H9 (cell line): ENCODE data around the gene CNRIP1. TPM values are rescaled to one million over a fixed set of nuclear protein-coding genes. Genes with fewer than 3 reads are reported as not detected.

Source experiments
- DNase-seq: peaks from one replicate; pipeline ENCODE4 v3.0.0-alpha.2; 2017
- H2AFZ ChIP-seq: one replicate; pipeline ENCODE4 v1.6.1; 2013; ENCODE audit warnings: mild to moderate bottlenecking, low read length, control low read depth, moderate library complexity
- H2AK5ac ChIP-seq: 2 replicates; pipeline ENCODE4 v1.6.1; 2013; ENCODE audit warnings: low read length, control low read depth, mixed read lengths; ENCODE audit not compliant: insufficient read length
- H2BK120ac ChIP-seq: one replicate; pipeline ENCODE4 v1.6.1; 2013; ENCODE audit warnings: low read depth, mild to moderate bottlenecking, low read length, control low read depth, inconsistent platforms; ENCODE audit not compliant: poor library complexity, severe bottlenecking
- H2BK12ac ChIP-seq: 2 replicates; pipeline ENCODE4 v1.6.1; 2013; ENCODE audit warnings: low read length, control low read depth, mixed read lengths, low read depth; ENCODE audit not compliant: insufficient read length
- H2BK15ac ChIP-seq: 2 replicates; pipeline ENCODE4 v1.6.1; 2013; ENCODE audit warnings: low read depth, low read length, control low read depth
- H2BK20ac ChIP-seq: one replicate; pipeline ENCODE4 v1.6.1; 2013; ENCODE audit warnings: low read depth, mild to moderate bottlenecking, low read length, control low read depth, inconsistent platforms; ENCODE audit not compliant: poor library complexity, severe bottlenecking
- H2BK5ac ChIP-seq: 2 replicates; pipeline ENCODE4 v1.6.1; 2013; ENCODE audit warnings: low read length, control low read depth, mixed read lengths; ENCODE audit not compliant: insufficient read length
- H3K14ac ChIP-seq: 2 replicates; pipeline ENCODE4 v1.6.1; 2013; ENCODE audit warnings: low read length, control low read depth; ENCODE audit not compliant: insufficient read depth
- H3K18ac ChIP-seq: 2 replicates; pipeline ENCODE4 v1.6.1; 2013; ENCODE audit warnings: low read depth, mild to moderate bottlenecking, mixed read lengths, low read length, control low read depth; ENCODE audit not compliant: insufficient read length
- H3K23ac ChIP-seq: 2 replicates; pipeline ENCODE4 v1.6.1; 2013; ENCODE audit warnings: low read length, control low read depth, mixed read lengths, low read depth; ENCODE audit not compliant: insufficient read length
- H3K23me2 ChIP-seq: 2 replicates; pipeline ENCODE4 v1.6.1; 2013; ENCODE audit warnings: low read depth, mild to moderate bottlenecking, mixed read lengths, low read length, control low read depth; ENCODE audit not compliant: insufficient read length, poor library complexity, severe bottlenecking
- H3K27ac ChIP-seq: 2 replicates; pipeline ENCODE4 v1.5.1; 2013; ENCODE audit warnings: low read length, control low read depth, mixed read lengths, low read depth; ENCODE audit not compliant: insufficient read length
- H3K27me3 ChIP-seq: 2 replicates; pipeline ENCODE4 v1.6.1; 2013; ENCODE audit warnings: low read length, control low read depth, inconsistent platforms; ENCODE audit not compliant: insufficient read depth
- H3K4ac ChIP-seq: 2 replicates; pipeline ENCODE4 v1.6.1; 2013; ENCODE audit warnings: low read depth, mild to moderate bottlenecking, control low read depth, inconsistent platforms, low read length, moderate library complexity
- H3K4me1 ChIP-seq: 2 replicates; pipeline ENCODE4 v1.6.1; 2013; ENCODE audit warnings: low read length, control low read depth, inconsistent platforms; ENCODE audit not compliant: insufficient read depth
- H3K4me2 ChIP-seq: 2 replicates; pipeline ENCODE4 v1.6.1; 2013; ENCODE audit warnings: low read length, control low read depth, mixed read lengths; ENCODE audit not compliant: insufficient read length, insufficient read depth
- H3K56ac ChIP-seq: 2 replicates; pipeline ENCODE4 v1.6.1; 2013; ENCODE audit warnings: low read depth, mild to moderate bottlenecking, mixed read lengths, low read length, control low read depth; ENCODE audit not compliant: insufficient read length
- H3K79me1 ChIP-seq: 2 replicates; pipeline ENCODE4 v1.6.1; 2013; ENCODE audit warnings: low read depth, mild to moderate bottlenecking, moderate library complexity, low read length, control low read depth, inconsistent platforms; ENCODE audit not compliant: insufficient read depth, poor library complexity, severe bottlenecking
- H3K79me2 ChIP-seq: 2 replicates; pipeline ENCODE4 v1.6.1; 2013; ENCODE audit warnings: low read length, control low read depth, inconsistent platforms; ENCODE audit not compliant: insufficient read depth
- H3K9ac ChIP-seq: 2 replicates; pipeline ENCODE4 v1.6.1; 2013; ENCODE audit warnings: low read length, control low read depth, mixed read lengths; ENCODE audit not compliant: insufficient read length; ENCODE audit errors: extremely low read depth
- H3K9me3 ChIP-seq: one replicate; pipeline ENCODE4 v1.6.1; 2013; ENCODE audit warnings: low read depth, low read length, inconsistent platforms; ENCODE audit not compliant: control insufficient read depth
- H3T11ph ChIP-seq: one replicate; pipeline ENCODE4 v1.6.1; 2013; ENCODE audit warnings: mild to moderate bottlenecking, low read length, control low read depth, inconsistent platforms
- H4K20me1 ChIP-seq: one replicate; pipeline ENCODE4 v1.6.1; 2013; ENCODE audit not compliant: control insufficient read depth, insufficient read length, insufficient read depth
- H4K5ac ChIP-seq: 2 replicates; pipeline ENCODE4 v1.6.1; 2013; ENCODE audit warnings: low read depth, mild to moderate bottlenecking, mixed read lengths, low read length, control low read depth; ENCODE audit not compliant: insufficient read length
- H4K8ac ChIP-seq: replicated peaks from 2 replicates; pipeline ENCODE4 v1.6.1; 2013; ENCODE audit warnings: low read length, control low read depth, mixed read lengths, low read depth; ENCODE audit not compliant: insufficient read length
- H4K91ac ChIP-seq: 2 replicates; pipeline ENCODE4 v1.6.1; 2013; ENCODE audit warnings: low read depth, mild to moderate bottlenecking, moderate library complexity, mixed read lengths, low read length, control low read depth; ENCODE audit not compliant: insufficient read length
- H3K27ac Mint-ChIP-seq, 3 experiments: 2 replicates in 2 of 3; 3 replicates in 1 of 3; pipeline ENCODE4 v1.8.0; 2020 to 2021; ENCODE audit warnings: mixed read lengths in 3 of 3, mild to moderate bottlenecking in 1 of 3, moderate library complexity in 1 of 3
- H3K27me3 Mint-ChIP-seq: 2 replicates; pipeline ENCODE4 v1.8.0; 2021; ENCODE audit warnings: low read depth, mild to moderate bottlenecking, moderate library complexity, mixed read lengths
- H3K36me3 Mint-ChIP-seq, 3 experiments: 2 replicates in 2 of 3; 3 replicates in 1 of 3; pipeline ENCODE4 v1.8.0; 2020 to 2021; ENCODE audit warnings: low read depth in 3 of 3, mixed read lengths in 3 of 3; ENCODE audit not compliant: insufficient read depth in 1 of 3
- H3K4me1 Mint-ChIP-seq, 2 experiments: 2 replicates each; pipeline ENCODE4 v1.8.0; 2020; ENCODE audit warnings: mixed read lengths in 2 of 2
- H3K4me3 Mint-ChIP-seq, 2 experiments: 2 replicates in 1 of 2; 3 replicates in 1 of 2; pipeline ENCODE4 v1.8.0; 2020 to 2021; ENCODE audit warnings: mild to moderate bottlenecking in 2 of 2, mixed read lengths in 2 of 2, moderate library complexity in 1 of 2
- H3K9me3 Mint-ChIP-seq, 2 experiments: 2 replicates in 1 of 2; 3 replicates in 1 of 2; pipeline ENCODE4 v1.8.0; 2020; ENCODE audit warnings: mild to moderate bottlenecking in 2 of 2, mixed read lengths in 2 of 2, moderate library complexity in 1 of 2
- total RNA-seq: library from RNA; stranded (reverse); gene quantifications from 2 replicates; pipeline ENCODE4 v1.2.1, GENCODE V29; 2021
- TF ChIP-seq, protein P1 (sequence below): fragments of 200-600 bp; sonication (generic); conservative IDR thresholded peaks from 3 replicates; pipeline ENCODE4 v1.8.0; 2021; ENCODE audit warnings: antibody characterized with exemption, mild to moderate bottlenecking

The CNRIP1 gene
- total RNA-seq, 1 experiment from 2014 or later, result 0.70 TPM

DNA sequence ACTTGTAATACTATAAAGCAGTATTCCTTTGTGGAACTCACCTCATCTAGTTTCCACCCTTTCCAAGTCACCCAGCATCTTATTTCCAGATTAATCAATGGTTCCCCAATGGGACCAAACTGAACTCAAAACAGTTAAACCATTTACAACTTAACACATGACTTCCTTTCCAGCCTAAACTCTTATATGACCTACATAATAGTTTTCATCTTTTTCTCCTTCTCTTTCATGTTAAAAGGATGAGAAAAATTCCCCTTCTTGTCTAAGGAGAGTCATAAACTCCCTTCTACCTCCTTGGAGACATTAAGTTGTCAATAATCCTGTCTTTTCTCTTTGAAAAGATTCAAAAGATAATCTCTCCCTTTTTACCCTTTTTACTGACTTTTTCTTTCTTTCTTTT lies 74.1 kb downstream of the CNRIP1 start:
- Histone ChIP-seq H2BK5ac (no peak overlapping the region), H3K4ac (no peak overlapping the region), H3K79me1 (peaks cover 3% of the 10 kb centered on the region), H4K8ac (no peak overlapping the region), H3K14ac (no peak overlapping the region), H4K20me1 (no peaks in the 10 kb centered on the region), H3T11ph (no peak overlapping the region), H2BK15ac (no peak overlapping the region), H2BK20ac (no peak overlapping the region), H3K27ac (no peak overlapping the region), H4K91ac (no peak overlapping the region), H3K56ac (no peak overlapping the region), H3K4me2 (no peak overlapping the region), H3K9ac (no peak overlapping the region), H3K27me3 (no peaks in the 10 kb centered on the region), H3K23ac (no peak overlapping the region), H2BK120ac (no peak overlapping the region), H3K4me1 (peaks cover 6% of the 10 kb centered on the region), H2BK12ac (no peak overlapping the region), H3K23me2 (no peaks in the 10 kb centered on the region), H4K5ac (no peak overlapping the region), H3K18ac (no peak overlapping the region), H3K9me3 (no peaks in the 10 kb centered on the region), H2AK5ac (no peak overlapping the region), H2AFZ (no peak overlapping the region), H3K79me2 (peaks cover 70% of the 10 kb centered on the region)
- H3K4me3 Mint-ChIP-seq, result no peak overlapping the region
- no peak for DNase-seq
- H3K36me3 Mint-ChIP-seq, result peaks cover 0 to 3% (median 0%) of the 10 kb centered on the region in 3 experiments; a peak in 1 of 7 replicates
- H3K9me3 Mint-ChIP-seq, result no peaks in the 10 kb centered on the region
- no peak overlapping the region for H3K27ac Mint-ChIP-seq
- H3K27me3 Mint-ChIP-seq, result no peaks in the 10 kb centered on the region
- peaks cover 19 to 20% of the 10 kb centered on the region in 2 experiments for H3K4me1 Mint-ChIP-seq
- TF ChIP-seq, protein P1, sequence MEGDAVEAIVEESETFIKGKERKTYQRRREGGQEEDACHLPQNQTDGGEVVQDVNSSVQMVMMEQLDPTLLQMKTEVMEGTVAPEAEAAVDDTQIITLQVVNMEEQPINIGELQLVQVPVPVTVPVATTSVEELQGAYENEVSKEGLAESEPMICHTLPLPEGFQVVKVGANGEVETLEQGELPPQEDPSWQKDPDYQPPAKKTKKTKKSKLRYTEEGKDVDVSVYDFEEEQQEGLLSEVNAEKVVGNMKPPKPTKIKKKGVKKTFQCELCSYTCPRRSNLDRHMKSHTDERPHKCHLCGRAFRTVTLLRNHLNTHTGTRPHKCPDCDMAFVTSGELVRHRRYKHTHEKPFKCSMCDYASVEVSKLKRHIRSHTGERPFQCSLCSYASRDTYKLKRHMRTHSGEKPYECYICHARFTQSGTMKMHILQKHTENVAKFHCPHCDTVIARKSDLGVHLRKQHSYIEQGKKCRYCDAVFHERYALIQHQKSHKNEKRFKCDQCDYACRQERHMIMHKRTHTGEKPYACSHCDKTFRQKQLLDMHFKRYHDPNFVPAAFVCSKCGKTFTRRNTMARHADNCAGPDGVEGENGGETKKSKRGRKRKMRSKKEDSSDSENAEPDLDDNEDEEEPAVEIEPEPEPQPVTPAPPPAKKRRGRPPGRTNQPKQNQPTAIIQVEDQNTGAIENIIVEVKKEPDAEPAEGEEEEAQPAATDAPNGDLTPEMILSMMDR, result no peak
